ENCODE results near the gene MYH11. TPM values are rescaled to one million over a fixed set of nuclear protein-coding genes. Genes with fewer than 3 reads are reported as not detected.

Gene MYH11
- polyA plus RNA-seq, 3 donors: 0.06 TPM; not detected in 2

GRCh38 chr16:15879255-15879811 lies 22.5 kb upstream of the MYH11 start:
- Histone ChIP-seq H3K79me2 (ENCODE audit: insufficient read depth, low read length) (peaks cover 47% of the 10 kb centered on the region), H3K9me3 (replicated peaks in 1 of 2; ENCODE audit: control insufficient read depth in 1 of 2, insufficient read depth in 1 of 2, low read length in 2 of 2) (no peaks in the 10 kb centered on the region), H3K4me1 (ENCODE audit: control insufficient read depth in 1 of 2, insufficient read depth in 2 of 2, low read length in 2 of 2) (peaks cover 7% of the 10 kb centered on the region in 2 donors), H3K4me2 (replicated peaks; ENCODE audit: extremely low read depth, low read length, poor library complexity, severe bottlenecking) (no peak overlapping the region), H3K27me3 (ENCODE audit: control insufficient read depth in 2 of 2, insufficient read depth in 2 of 2, low read length in 2 of 2) (no peaks in the 10 kb centered on the region), H4K20me1 (ENCODE audit: insufficient read depth, low read length) (no peaks in the 10 kb centered on the region), H3K36me3 (replicated peaks in 1 of 2; ENCODE audit: control insufficient read depth in 1 of 2, insufficient read depth in 2 of 2, low read length in 2 of 2) (peaks cover 46 to 83% of the 10 kb centered on the region in 2 donors), H2AFZ (ENCODE audit: insufficient read depth, low read depth, low read length, poor library complexity, severe bottlenecking) (no peak overlapping the region), H3K27ac (ENCODE audit: low read depth in 1 of 2, low read length in 2 of 2) (peak overlapping the region in 1 of 2 donors; percentile 20), H3K4me3 (replicated peaks in 1 of 3; ENCODE audit: low read depth in 2 of 3, low read length in 3 of 3) (no peak overlapping the region), H3K9ac (ENCODE audit: insufficient read depth, low read length, poor library complexity, severe bottlenecking) (no peak overlapping the region)
- no peaks in the 10 kb centered on the region for H3K9me3 Mint-ChIP-seq
- WGBS (ENCODE audit: insufficient coverage): no CpG with 5 or more reads among the region's 2 CpGs
- intact Hi-C loops (cut with micrococcal nuclease): loop anchor here in 1 of 2 donors (5.0 kb wide), 1 partner anchor 248 kb away; no protein-coding TSS in a partner anchor
- peaks cover 58 to 76% of the 10 kb centered on the region in 2 donors for H3K36me3 Mint-ChIP-seq
- H3K27me3 Mint-ChIP-seq (ENCODE audit: low read depth in 3 of 3): peaks cover 0 to 2% (median 0%) of the 10 kb centered on the region in 3 donors
- no peak overlapping the region for H3K4me3 Mint-ChIP-seq
- peak overlapping the region in 6 of 7 donors; percentile 6 to 70 (median 28) for H3K27ac Mint-ChIP-seq
- TF ChIP-seq CTCF (IDR thresholded peaks at IDR 0.05): no peak
- peaks cover 23% of the 10 kb centered on the region for H3K4me1 Mint-ChIP-seq
- peak in 2 of 3 donors; percentile 16 to 28 for DNase-seq

- Mint-ChIP-seq H3K4me1 (peaks cover 19% of the 10 kb centered on the region), H3K27me3 (ENCODE audit: low read depth in 3 of 3) (no peaks in the 10 kb centered on the region), H3K4me3 (no peak overlapping the region), H3K9me3 (no peaks in the 10 kb centered on the region), H3K27ac (peak overlapping the region in 2 of 7 donors; percentile 40 to 63), H3K36me3 (peaks cover 59 to 72% of the 10 kb centered on the region in 2 donors)
- Histone ChIP-seq H3K27me3 (ENCODE audit: control insufficient read depth in 2 of 2, insufficient read depth in 2 of 2, low read length in 2 of 2) (no peaks in the 10 kb centered on the region), H2AFZ (ENCODE audit: insufficient read depth, low read depth, low read length, poor library complexity, severe bottlenecking) (no peak overlapping the region), H3K4me2 (replicated peaks; ENCODE audit: extremely low read depth, low read length, poor library complexity, severe bottlenecking) (no peak overlapping the region), H3K79me2 (ENCODE audit: insufficient read depth, low read length) (peaks cover 23% of the 10 kb centered on the region), H3K4me1 (ENCODE audit: control insufficient read depth in 1 of 2, insufficient read depth in 2 of 2, low read length in 2 of 2) (peaks cover 7% of the 10 kb centered on the region in 2 donors), H3K9ac (ENCODE audit: insufficient read depth, low read length, poor library complexity, severe bottlenecking) (no peak overlapping the region), H3K4me3 (replicated peaks in 1 of 3; ENCODE audit: low read depth in 2 of 3, low read length in 3 of 3) (no peak overlapping the region), H3K36me3 (replicated peaks in 1 of 2; ENCODE audit: control insufficient read depth in 1 of 2, insufficient read depth in 2 of 2, low read length in 2 of 2) (peaks cover 43 to 77% of the 10 kb centered on the region in 2 donors), H3K9me3 (replicated peaks in 1 of 2; ENCODE audit: control insufficient read depth in 1 of 2, insufficient read depth in 1 of 2, low read length in 2 of 2) (no peaks in the 10 kb centered on the region), H3K27ac (ENCODE audit: low read depth in 1 of 2, low read length in 2 of 2) (no peak overlapping the region), H4K20me1 (ENCODE audit: insufficient read depth, low read length) (no peaks in the 10 kb centered on the region)
- 84% methylated on average over 3 of the region's 5 CpGs for WGBS (ENCODE audit: insufficient coverage)
- DNase-seq: no peak
- TF ChIP-seq CTCF (IDR thresholded peaks at IDR 0.05): no peak
- intact Hi-C loops (cut with micrococcal nuclease): loop anchor here in 1 of 2 donors (5.0 kb wide), 1 partner anchor 251 kb away; no protein-coding TSS in a partner anchor
Measured at GRCh38 chr16:15876503-15876902, 19.7 kb upstream of the MYH11 start.
